CD4-positive, alpha-beta T cell treated with Interleukin-4 for 1 hour (primary cell): ENCODE data around the gene ANTXR2.

Experiments
- DNase-seq, 2 donors: peaks; one replicate each; pipeline ENCODE4 v3.0.0-alpha.2; 2020 to 2022

The ANTXR2 gene

GRCh38 chr4:80091688-80092087 lies 18.7 kb upstream of the ANTXR2 start:
- DNase-seq, result no peak

DNA sequence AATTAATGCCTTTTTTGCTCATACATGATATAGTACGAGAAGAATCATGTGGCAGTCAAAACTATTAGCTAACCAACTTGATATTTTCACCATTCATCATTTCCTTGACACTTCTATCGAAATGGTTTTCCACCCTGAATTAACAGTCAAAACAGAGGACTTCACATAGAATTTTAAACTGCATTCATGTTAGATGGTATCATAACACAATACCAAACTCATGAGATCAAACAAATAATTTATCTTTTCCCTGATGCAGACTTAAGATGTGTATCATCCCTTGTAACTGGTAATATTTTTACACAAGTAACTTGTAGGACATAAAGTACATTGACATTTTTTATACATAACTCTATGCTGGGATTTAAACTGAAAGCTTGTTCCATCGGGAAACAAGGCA lies 18.2 kb upstream of the ANTXR2 start:
- DNase-seq, result no peak

DNA sequence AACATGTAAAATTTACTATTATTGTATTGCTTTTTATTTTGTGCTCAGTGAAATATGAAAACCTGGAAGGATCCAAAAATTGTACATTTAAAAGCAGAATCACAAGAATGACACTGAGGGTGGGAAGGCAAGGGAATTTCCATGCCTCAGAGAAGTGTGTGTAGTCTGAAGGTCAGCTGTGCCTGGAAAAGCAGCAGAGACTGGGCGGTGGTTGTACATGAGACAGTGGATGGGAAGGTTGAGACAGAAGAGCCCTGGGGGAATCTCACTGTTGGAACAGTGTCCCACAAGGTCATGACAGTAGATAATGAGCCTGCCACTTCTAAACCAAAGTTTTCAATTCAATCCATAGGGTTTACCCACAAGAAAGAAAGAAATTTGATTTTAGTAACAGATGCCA lies 17.1 kb upstream of the ANTXR2 start:
- DNase-seq, result no peak

- DNase-seq, result no peak
These were observed 15.4 kb upstream of the ANTXR2 start for GRCh38 chr4:80088471-80088870.

- DNase-seq, result no peak
These were observed 13.3 kb upstream of the ANTXR2 start for GRCh38 chr4:80086296-80086695.

GRCh38 chr4:80085081-80085480 lies 12.1 kb upstream of the ANTXR2 start:
- DNase-seq, result no peak

- DNase-seq, result no peak
These were observed 9.7 kb upstream of the ANTXR2 start for GRCh38 chr4:80082693-80083092.

DNA sequence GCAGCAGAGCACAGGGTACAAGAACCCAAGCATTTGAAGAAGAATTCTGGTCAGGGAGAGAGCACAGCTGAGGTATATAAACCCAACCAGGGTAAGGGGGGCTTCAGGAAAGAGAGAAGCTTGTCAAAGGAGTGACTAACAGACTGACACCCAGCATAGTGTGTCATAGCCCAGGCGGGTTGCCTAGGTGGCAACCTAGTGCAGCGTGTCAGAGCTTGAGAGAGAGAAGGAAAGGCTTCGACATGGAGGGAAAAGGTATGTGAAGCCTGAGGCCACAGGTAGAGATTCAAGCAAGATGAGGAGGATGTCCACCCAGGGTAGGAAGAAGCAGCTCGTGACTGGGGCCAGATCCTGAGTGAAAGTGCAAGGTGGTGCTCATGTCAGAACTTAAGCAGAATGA lies 8.5 kb upstream of the ANTXR2 start:
- no peak for DNase-seq

DNA sequence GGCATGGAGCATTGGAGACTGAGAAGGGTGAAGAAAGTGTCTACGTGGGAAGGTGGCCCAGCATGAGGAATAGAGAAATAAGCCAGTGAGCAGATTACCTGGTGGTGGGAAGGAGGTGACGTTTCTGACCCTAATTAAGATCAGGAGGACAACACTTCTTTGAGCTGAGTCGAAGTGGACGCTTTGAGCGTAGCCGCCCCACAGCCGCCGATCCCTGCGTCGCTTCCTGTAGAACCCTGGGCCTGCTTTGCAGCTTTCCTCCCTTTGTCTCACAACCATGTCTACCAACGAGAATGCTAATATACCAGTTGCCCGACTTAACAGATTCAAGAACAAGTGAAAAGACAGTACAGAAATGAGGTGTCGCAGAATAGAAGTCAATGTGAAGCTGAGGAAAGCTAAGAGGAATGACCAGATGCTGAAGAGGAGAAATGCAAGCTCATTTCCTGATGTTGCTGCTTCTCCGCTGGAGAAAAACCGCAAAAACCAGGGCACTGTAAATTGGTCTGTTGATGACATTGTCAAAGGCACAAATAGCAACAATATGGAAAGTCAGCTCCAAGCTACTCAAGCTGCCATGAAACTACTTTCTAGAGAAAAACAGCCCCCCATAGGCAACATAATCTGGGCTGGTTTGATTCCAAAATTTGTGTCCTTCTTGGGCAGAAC lies 6.4 kb upstream of the ANTXR2 start:
- DNase-seq, result no peak

DNA sequence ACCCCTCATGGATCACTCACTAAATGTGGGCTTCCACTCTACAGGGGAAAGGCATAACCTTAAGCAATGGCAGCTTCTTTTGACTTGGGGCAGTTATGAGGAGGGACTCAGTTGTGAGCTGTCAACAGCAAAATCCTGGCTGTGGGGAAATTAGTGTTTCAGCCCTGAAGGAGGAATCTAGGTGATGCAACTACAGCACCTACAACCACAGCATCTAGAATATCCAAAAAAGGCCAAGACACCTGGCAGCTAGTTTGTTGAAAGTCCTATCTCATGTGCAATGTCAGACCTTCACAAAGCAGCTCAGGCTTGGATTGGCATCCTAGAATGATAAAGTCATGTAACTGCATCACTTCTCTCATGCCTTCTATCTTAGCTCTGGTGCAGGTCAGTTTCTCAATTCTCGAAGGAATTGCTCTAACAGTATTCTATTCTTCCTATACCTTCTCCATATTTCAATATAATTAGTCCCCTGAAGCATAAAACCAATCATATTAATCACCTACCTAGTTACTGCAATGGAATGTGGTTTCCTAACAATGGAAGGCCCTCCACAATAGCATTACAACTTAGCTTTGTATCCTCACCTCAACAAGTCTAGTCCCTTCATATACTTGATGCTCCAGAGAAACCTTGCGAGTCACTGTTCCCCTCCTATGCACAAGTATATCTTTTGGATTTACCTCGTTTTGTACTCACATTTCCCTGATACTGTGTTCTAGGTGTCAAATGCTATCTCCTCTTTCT lies 5.5 kb upstream of the ANTXR2 start:
- no peak for DNase-seq

- no peak for DNase-seq
These were observed 4.6 kb upstream of the ANTXR2 start for GRCh38 chr4:80077639-80078038.

DNA sequence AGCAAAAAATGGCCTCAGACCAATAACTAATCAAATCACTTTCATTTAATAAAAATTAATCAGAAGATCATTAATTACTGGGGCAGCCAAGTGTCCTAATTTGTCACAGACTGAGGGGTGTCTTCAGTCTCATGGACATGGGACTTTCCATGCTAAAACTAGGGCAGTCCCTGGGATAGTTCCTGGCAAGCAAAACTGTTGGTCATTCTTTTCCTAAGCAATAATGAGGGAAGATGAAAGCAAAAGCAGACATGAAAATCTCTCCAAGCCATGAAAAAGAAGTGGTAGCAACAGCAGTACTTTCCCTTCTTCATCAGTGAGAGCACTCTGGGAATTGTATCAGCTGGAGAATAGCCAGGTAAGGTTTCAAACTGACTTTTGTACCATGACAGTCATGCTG lies 3.7 kb upstream of the ANTXR2 start:
- no peak for DNase-seq

- no peak for DNase-seq
These were observed 3.1 kb upstream of the ANTXR2 start for GRCh38 chr4:80075995-80076675.

DNA sequence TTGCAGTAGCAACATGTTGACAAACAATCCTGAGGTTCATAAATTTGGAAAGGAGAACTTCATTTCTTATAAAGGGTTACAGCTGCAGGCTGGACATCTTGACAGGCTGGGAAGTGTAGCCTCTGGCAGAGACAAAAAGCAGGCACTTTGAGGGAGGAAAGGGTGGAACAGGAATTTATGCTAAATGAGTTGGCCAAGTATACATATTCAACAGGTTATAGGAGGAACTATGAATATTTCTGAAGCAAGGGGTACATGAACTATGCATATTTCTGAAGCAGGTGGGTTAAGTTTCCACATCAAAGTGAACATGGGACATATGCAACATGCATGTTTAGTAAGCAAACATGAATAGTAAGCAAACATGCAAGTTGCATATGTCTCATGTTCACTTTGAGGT lies 1.6 kb upstream of the ANTXR2 start:
- DNase-seq, result no peak

DNA sequence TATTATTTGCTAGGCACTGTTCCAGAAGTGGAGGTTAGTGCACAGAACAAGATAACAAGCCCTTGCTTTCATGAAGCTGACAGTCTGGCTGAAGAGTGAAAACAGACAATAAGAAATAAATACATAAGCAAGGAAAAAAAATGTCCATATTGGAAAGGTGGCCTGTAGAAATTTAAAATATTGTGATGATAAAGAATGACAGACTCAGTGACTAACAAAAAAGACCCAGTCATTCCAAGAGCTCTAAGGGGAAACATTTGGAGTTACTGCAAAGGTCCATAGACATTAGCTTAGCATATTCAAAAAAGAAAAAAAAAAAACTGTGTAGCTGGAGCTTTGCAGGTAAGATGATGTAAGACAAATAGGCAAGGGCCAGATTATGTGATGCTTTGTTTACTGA lies 1.0 kb upstream of the ANTXR2 start:
- no peak for DNase-seq

DNA sequence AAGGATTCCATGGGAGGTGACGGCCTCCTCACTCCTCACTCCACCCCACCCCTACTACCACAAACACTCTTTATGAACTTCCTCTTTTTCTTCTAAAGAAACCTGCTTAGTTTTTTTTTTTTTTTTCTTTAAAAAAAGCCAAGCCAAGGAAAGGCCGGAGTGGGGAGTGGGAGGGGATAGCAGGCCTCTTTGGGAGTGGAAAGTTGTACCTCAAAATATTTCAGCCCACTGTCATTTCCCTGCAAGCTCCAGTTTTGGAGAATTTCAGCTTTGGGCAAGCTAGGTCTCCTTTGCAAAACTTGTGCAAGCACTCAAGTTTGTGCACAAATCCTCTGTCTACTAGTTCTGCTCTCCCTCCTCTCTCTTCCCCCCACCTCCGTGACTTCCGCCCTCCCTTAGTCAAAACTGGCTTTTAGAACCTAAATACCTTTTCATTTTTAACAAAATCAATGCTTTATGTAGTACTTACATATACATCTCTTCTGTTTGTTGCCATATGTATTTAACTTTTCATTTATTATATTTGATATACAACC lies 512 bp upstream of the ANTXR2 start:
- peak; percentile 49 to 53 for DNase-seq

DNA sequence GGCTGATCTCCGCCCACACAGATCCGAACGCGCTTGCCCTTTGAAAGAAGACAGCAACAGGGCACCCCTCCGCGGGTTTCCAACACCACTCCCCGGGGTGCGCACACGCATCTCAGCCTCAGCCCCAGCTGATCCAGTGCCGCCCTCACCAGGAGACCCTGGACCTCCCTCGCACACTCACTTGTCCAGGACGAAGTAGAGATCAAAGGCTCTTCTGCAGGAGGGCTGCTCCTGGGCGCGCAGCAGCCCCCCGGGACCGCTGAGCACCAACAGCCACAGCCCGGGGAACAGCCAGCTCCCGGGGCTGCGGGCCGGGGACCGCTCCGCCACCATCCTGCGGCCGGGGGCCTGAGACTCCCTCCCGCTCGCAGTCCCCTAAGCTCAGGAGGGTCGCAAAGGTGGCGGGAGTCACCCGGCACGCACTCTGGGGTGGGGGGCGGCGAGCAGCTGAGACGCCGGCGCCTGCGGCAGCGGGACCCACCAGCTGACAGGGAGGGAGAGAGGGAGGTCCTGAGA lies 743 bp downstream of the ANTXR2 start:
- peak; percentile 70 to 76 for DNase-seq

- DNase-seq, result peak; percentile 18 to 52
These were observed 1.3 kb downstream of the ANTXR2 start for GRCh38 chr4:80071604-80072227.

GRCh38 chr4:80070880-80071603 lies 2.0 kb downstream of the ANTXR2 start:
- DNase-seq, result no peak

GRCh38 chr4:80069837-80070731 lies 2.9 kb downstream of the ANTXR2 start:
- no peak for DNase-seq

DNA sequence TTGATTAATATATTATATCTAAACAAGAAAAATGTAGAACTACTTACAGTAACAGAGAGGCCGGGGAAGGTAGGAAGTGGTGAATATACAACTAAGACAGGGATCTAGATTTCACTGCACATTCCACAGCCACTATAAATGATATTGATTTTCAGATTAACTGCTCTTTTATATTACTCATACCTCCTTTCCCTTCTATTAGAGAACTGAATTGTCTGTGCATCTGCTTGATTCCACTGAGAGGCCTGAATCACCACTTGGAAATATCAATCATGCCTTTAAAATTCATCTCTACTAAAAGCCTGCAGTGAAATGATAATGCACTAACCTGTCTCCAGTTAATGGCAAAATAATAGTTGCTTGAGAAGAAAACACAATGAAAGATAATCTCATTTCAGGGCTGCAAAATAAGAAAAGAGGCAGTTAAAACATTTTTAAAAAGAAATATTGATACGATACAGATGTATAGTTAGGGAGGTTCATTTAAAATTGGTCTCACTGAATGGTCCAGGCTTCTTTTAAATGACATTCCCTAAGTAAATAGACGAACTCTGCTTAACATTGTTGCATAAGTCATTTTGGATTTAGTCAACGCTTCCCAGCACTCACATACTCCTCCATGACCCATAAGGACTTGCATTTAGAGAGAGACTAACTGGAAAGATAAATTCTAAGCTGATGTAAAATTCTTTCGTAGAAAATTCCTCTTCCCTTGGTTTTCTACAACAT lies 3.8 kb downstream of the ANTXR2 start:
- no peak for DNase-seq
